ENCODE results near the gene ZNF565.

The ZNF565 gene

DNA sequence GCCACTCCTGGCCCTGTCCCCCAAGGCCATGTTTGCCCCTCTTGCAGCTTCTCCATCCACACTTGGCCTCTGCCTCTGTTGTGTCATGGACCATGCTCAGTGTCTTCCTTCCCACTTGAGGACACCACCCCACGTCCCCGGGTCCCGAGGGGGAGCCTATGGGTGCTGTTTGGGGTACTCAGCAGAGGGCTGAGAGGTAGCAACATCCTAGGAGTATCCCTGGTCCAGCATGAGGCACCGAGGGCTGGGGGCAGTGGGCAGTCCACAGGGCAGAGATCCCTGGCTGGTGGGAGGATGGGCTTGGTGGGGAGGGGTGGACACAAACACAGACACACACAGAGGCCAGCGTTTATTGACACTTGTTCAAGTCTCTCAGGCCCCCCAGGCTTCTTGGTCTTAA is 63.9 kb downstream of the ZNF565 start:
- no peaks in the 10 kb centered on the region for H4K20me1 ChIP-seq (ENCODE audit: insufficient read depth)
- no peak overlapping the region for H3K9ac ChIP-seq
- H3K27ac ChIP-seq = no peak overlapping the region
- H3K4me2 ChIP-seq = no peak overlapping the region
- H3K36me3 ChIP-seq (ENCODE audit: insufficient read depth) = no peaks in the 10 kb centered on the region; the same call in 1 of the 2 replicates
- TF ChIP-seq CTCF (conservative IDR thresholded peaks at IDR 0.05; ENCODE audit: low read depth, low read length) = no peak
- no peaks in the 10 kb centered on the region for H3K27me3 ChIP-seq (ENCODE audit: insufficient read depth, low read depth)
- no peak overlapping the region for H3K4me3 ChIP-seq (IDR thresholded peaks at IDR 0.05; ENCODE audit: insufficient read depth, low read depth, low read length)
- no peak overlapping the region for H2AFZ ChIP-seq (ENCODE audit: low read depth)
- no peaks in the 10 kb centered on the region for H3K4me1 ChIP-seq (ENCODE audit: low read depth, poor library complexity, severe bottlenecking)
- no peaks in the 10 kb centered on the region for H3K79me2 ChIP-seq (ENCODE audit: insufficient read depth, low read depth)

DNA sequence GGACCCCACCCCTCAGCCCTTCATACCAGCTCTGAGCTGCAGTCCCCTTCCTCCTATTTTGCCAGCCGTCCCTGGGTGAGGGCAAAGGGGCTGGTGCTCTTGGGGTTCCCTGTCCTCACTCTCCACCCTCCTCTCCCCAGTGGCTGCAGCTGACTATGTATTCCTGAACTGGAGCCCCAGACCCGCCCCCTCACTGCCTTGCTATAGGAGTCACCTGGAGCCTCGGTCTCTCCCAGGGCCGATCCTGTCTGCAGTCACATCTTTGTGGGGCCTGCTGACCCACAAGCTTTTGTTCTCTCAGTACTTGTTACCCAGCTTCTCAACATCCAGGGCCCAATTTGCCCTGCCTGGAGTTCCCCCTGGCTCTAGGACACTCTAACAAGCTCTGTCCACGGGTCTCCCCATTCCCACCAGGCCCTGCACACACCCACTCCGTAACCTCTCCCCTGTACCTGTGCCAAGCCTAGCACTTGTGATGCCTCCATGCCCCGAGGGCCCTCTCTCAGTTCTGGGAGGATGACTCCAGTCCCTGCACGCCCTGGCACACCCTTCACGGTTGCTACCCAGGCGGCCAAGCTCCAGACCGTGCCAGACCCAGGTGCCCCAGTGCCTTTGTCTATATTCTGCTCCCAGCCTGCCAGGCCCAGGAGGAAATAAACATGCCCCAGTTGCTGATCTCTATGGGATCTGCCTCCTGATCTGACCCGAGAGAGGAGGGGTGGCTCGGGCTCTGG is 64.6 kb downstream of the ZNF565 start:
- H3K4me3 ChIP-seq (IDR thresholded peaks at IDR 0.05; ENCODE audit: insufficient read depth, low read depth, low read length) = no peak overlapping the region
- no peaks in the 10 kb centered on the region for H3K4me1 ChIP-seq (ENCODE audit: low read depth, poor library complexity, severe bottlenecking)
- no peak overlapping the region for H3K4me2 ChIP-seq
- H2AFZ ChIP-seq (ENCODE audit: low read depth) = no peak overlapping the region
- H3K79me2 ChIP-seq (ENCODE audit: insufficient read depth, low read depth) = no peaks in the 10 kb centered on the region
- TF ChIP-seq CTCF (conservative IDR thresholded peaks at IDR 0.05; ENCODE audit: low read depth, low read length) = no peak
- H3K36me3 ChIP-seq (ENCODE audit: insufficient read depth) = no peaks in the 10 kb centered on the region; the same call in 1 of the 2 replicates
- no peaks in the 10 kb centered on the region for H4K20me1 ChIP-seq (ENCODE audit: insufficient read depth)
- no peak overlapping the region for H3K27ac ChIP-seq
- H3K9ac ChIP-seq = no peak overlapping the region
- H3K27me3 ChIP-seq (ENCODE audit: insufficient read depth, low read depth) = no peaks in the 10 kb centered on the region

DNA sequence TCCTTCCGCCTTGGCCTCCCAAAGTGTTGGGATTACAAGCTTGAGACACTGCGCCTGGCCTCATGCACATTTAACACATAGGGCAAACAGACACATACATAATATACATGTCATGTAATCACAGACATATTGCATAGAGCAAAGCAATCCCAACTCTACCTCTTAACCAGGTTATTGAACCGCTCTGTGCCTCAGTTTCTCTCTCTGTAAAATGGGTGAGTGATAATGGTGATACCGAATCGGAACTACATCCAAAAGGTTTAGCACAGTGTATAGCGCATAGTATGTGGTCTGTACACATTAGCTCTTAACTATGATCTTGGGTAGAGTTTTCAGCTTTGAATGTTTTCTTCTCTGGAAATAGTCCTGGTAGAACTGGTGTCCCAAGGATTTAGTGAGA is 69.8 kb downstream of the ZNF565 start:
- no peaks in the 10 kb centered on the region for H3K27me3 ChIP-seq (ENCODE audit: insufficient read depth, low read depth)
- H3K4me2 ChIP-seq = no peak overlapping the region
- peaks cover 8% of the 10 kb centered on the region for H3K4me1 ChIP-seq (ENCODE audit: low read depth, poor library complexity, severe bottlenecking)
- TF ChIP-seq CTCF (conservative IDR thresholded peaks at IDR 0.05; ENCODE audit: low read depth, low read length) = no peak
- H2AFZ ChIP-seq (ENCODE audit: low read depth) = no peak overlapping the region
- no peaks in the 10 kb centered on the region for H4K20me1 ChIP-seq (ENCODE audit: insufficient read depth)
- H3K36me3 ChIP-seq (ENCODE audit: insufficient read depth) = peaks cover 4% of the 10 kb centered on the region; the same call in 1 of the 2 replicates
- no peak overlapping the region for H3K9ac ChIP-seq
- peaks cover 18% of the 10 kb centered on the region; the same call in 1 of the 2 replicates for H3K79me2 ChIP-seq (ENCODE audit: insufficient read depth, low read depth)
- H3K4me3 ChIP-seq (IDR thresholded peaks at IDR 0.05; ENCODE audit: insufficient read depth, low read depth, low read length) = no peak overlapping the region
- no peak overlapping the region for H3K27ac ChIP-seq

DNA sequence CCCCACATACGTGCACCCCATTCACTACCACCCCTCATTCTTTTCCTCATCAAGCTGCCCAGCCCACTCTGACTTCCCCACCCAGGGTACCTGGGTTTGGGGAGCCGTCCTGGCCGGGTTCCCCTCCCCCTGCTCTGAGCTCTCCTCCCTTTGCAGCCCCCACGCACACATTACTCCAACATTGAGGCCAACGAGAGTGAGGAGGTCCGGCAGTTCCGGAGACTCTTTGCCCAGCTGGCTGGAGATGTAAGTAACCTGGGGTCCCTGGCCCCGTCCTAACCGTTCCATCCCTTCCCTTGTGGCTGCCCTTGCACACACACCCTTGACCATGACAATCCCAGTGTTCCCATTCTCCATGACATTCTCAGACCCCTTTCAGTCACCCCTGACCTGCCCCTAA is 72.0 kb downstream of the ZNF565 start:
- H3K4me1 ChIP-seq (ENCODE audit: low read depth, poor library complexity, severe bottlenecking) = peaks cover 27% of the 10 kb centered on the region
- H3K27ac ChIP-seq = no peak overlapping the region
- no peaks in the 10 kb centered on the region for H3K27me3 ChIP-seq (ENCODE audit: insufficient read depth, low read depth)
- H3K4me3 ChIP-seq (IDR thresholded peaks at IDR 0.05; ENCODE audit: insufficient read depth, low read depth, low read length) = no peak overlapping the region
- H3K4me2 ChIP-seq = no peak overlapping the region
- H3K79me2 ChIP-seq (ENCODE audit: insufficient read depth, low read depth) = peaks cover 18% of the 10 kb centered on the region; the same call in 1 of the 2 replicates
- H3K9ac ChIP-seq = no peak overlapping the region
- peaks cover 4% of the 10 kb centered on the region; the same call in 1 of the 2 replicates for H3K36me3 ChIP-seq (ENCODE audit: insufficient read depth)
- H2AFZ ChIP-seq (ENCODE audit: low read depth) = no peak overlapping the region
- no peak for TF ChIP-seq CTCF (conservative IDR thresholded peaks at IDR 0.05; ENCODE audit: low read depth, low read length)
- no peaks in the 10 kb centered on the region for H4K20me1 ChIP-seq (ENCODE audit: insufficient read depth)

Data from KMS-11 (cell line).